GM19099 (cell line): ENCODE results near the gene ALK.

ENCODE experiments used
- POLR2A ChIP-seq: IDR thresholded peaks from 3 replicates; pipeline ENCODE4 v1.6.1; 2011; ENCODE audit warnings: low read depth; ENCODE audit not compliant: insufficient read length; ENCODE audit errors: extremely low read depth

ALK gene

GRCh38 chr2:29293830-29294438, 627.5 kb downstream of the ALK start:
- TF ChIP-seq POLR2A = no peak

DNA sequence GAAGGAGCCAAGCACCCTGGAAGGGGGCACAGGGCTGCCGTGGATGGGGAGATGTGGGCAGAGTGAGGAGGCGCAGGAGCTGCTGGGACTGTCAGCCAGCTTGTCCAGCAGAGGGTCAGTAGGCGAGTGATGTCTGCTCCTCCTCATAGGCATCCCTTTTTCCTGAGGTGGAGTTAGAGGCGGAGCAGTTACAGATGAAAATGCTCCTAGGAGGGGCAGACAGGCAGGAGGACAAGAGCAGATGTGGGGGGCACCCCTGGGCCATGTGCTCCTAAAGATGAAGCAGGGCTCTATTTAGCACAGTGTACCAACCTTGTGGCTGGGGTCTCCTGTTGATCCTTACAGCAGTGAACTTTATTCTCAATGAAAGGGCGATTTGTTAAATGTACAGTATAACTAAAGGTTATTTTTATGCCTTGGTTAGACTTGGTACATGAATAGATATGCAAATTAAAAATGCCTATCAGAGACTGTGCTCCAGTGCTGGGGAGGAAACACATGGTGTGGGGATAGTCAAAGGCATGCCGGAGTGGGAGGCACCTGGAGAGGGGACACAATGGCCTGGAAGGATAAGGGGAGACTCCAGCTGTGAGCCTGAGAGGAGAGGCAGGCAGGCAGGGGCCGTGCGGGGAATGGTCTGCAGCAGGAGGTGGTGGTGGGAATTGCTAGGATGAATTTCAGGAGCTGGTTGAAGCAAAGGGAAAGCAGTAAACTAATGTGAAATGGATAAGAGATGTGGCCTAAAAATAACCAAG, 630.9 kb downstream of the ALK start:
- TF ChIP-seq POLR2A = no peak

DNA sequence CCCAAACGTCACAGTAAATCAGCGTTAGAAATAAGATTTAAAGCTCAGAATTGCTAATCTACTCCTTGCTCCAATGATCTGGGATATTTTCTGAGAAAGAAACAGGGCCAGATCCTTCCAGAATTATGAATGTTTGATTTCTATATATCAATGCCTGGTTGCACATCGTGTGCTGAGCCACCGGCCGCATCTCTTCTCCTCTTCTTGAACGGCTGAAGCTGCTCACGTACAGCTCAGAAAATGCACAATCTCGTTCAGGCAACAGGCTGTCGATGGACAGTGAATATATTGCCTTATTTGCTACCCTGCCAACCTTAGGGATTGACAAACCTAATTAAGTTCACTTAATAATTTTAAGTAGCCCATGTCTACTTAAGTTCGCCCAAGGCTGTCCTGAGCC, 636.7 kb downstream of the ALK start:
- TF ChIP-seq POLR2A = no peak

GRCh38 chr2:29281916-29282247, 639.5 kb downstream of the ALK start:
- TF ChIP-seq POLR2A = no peak

DNA sequence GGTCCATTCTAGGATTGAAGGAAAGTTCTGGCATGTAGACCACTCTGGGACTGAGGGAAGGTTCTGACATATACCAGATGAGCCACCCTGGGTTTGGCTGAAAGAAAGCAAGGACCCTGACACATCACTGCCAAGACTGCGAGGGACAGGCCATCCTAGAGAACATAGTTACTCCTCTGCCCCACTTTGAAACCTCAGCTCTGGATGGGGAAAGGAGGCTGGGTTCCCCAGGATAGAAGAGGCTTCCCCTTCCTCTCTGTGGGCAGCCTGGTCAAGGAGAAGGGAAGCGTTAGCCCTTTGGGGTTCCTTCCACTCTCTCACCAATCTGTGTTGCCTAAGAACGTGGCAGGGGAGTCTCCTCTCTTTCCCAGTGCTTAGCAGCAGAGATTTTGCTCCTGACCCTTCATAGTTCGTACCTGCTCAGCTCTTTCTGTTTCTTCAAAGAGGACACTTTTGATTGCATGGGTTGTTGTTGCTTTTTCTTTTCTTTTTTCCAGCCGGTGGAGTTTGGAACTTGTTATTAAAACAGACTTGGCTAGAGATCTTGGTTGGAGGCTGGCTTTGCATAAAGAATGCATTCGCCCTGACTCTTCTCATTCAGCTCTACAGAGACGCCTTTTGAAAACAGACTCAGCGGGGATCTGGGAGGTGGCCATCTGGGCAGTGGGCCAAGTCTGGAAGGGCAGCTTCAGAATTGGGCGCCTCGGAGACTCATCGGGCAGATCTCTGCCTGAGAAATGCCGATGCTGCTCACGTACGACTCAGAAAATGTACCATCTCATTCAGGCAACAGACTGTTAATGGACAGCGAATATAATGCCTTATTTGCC, 640.1 kb downstream of the ALK start:
- TF ChIP-seq POLR2A = no peak

DNA sequence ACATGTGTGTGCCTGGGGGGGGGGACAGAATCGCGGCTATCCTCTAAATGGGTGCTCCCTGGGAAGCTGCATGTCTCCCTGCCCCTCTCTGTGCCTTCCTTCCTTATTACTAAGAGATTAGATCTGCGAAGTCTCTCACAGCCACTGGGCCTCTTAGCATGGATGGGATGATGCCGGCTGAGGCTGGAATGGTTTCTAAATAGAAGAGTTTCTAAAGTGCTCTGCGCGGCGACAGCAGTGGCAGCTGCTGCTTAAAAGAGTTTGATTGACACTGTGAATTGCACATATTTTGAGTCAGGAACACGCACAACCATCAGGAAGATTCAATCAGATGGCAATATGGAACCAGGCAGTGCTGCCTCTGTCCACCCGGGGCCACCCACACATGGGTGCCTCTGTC, 642.4 kb downstream of the ALK start:
- TF ChIP-seq POLR2A = no peak

- no peak for TF ChIP-seq POLR2A
Observed at GRCh38 chr2:29276151-29276550, 645.2 kb downstream of the ALK start.

- no peak for TF ChIP-seq POLR2A
Observed at GRCh38 chr2:29275186-29275585, 646.2 kb downstream of the ALK start.

DNA sequence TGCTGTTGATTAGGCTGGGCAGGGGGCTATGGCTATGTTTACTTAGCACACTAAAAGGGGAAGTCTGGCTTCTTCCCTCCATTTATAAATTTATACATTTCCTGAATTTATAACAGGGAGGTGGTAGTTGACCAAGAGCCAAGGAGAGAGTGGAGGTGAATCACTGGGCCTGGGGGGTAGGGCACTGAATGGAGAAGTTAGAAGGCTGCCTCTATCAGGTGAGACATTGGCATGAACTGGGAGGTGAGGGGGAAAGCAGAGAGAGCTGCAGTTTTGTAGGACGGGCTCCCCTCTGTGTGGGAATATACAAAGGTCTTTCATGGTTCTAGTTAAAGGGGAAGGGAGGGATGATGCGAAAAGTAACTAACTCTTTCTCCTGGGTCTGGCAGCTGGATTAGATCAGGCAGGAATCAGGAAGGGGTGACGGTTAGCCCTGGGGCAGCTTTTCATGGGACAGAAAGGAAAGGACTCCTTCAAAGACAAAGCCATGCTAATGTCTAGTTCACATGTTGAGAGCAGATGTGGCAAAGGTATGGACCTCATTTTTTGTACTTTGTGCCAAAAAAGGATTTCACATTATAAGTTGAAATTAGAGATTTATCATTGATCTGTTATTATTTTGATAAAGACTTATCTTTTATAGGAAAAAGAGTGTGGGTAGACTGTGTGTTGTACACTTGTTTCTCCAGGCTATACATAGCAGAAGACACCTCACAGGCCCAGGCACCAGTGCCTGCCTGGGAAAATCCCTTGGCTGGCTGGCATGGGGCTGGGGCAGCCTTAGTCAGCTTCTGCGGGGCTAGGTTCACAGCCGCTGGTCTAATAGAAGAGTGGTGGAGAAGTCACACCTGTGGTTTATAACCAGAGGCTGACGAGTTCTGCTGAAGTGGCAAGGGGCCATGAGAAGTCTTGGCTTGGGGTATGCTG, 647.4 kb downstream of the ALK start:
- TF ChIP-seq POLR2A = no peak

DNA sequence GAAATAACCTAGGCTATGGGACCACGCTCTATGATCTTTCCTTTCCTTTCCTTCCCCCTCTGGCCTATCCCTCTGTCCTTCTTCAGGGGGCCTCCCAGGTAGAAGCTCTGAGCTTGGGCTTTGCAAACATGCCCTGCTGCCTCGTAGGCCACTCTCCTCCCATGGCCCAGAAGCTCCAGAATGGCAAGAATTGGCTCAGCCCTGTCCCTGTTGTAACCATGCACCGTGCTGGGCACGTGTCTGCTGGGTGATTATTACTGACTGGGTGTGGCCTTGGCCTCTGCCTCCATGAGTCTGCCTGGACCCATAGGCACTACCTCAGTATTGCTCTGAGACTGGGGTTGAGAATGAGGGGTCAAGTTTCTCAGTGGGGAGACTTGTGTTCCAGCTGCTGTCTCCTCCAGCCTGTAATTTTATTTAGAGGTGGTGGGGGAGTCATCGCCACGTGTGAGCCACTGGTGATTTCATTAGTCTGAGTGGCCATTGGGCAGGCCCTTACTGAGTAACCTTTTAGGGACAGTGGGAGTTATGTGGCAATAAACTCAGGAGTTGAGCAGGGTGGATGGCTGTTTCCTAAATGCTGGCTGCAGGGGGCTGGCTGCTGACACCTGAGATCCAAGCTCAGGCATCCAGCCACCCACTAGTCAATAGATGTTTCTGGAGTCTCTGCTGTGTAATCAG, 648.2 kb downstream of the ALK start:
- no peak for TF ChIP-seq POLR2A

DNA sequence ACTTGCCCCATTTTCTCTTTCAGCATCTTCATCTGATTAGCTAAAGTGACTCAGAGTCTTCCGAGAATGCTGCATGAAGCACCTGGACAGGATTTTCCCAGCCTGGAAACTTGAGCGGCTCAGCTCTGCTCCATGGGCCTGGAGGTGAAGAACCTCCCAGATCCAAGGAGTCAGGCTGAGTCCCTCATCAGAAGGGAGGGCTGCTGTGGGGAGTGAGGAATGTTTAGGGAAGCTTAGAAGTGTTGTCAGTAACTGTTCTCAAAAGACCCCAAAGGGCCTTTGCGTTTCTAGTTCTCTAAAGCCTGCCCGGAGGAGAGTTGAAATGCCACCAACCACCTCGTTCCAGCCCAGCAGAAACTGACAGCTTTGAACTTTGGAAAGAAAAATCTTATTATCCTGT, 649.1 kb downstream of the ALK start:
- TF ChIP-seq POLR2A = no peak

DNA sequence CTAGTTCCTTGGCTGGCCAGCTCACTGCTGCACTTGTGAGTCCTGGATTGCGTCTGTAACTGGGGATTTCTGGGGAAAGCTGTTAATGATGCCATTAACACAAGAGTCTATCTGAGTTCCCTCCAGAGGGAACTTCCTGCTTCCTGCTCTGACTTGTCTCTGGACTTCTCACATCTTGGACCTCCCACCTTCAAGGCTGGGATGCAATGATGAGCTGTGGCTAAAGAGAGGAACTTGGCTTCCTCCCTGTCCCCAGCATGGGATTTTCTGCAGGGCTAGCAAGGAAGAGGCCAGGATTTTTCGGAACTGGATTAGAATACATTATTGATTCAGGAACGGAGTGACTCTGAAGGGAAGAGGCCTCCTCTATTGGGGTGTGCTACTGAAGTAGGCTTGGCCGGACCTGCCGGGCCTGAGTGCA, 650.7 kb downstream of the ALK start:
- no peak for TF ChIP-seq POLR2A

DNA sequence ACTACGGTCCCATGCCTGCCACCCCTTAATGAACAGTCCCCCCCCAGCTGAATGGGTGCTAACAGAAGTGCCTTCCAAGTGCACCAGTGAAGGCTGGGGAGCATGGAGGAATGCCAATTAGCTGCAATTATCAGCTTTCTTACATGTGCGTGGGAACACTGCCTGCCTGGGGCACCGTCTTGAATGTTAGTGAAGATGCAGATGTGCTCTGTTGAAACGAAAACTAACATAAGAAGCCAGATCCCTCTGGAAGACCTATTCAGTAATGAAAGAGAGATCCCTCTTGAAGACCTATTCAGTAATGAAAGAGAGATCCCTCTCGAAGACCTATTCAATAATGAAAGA, 651.6 kb downstream of the ALK start:
- no peak for TF ChIP-seq POLR2A

DNA sequence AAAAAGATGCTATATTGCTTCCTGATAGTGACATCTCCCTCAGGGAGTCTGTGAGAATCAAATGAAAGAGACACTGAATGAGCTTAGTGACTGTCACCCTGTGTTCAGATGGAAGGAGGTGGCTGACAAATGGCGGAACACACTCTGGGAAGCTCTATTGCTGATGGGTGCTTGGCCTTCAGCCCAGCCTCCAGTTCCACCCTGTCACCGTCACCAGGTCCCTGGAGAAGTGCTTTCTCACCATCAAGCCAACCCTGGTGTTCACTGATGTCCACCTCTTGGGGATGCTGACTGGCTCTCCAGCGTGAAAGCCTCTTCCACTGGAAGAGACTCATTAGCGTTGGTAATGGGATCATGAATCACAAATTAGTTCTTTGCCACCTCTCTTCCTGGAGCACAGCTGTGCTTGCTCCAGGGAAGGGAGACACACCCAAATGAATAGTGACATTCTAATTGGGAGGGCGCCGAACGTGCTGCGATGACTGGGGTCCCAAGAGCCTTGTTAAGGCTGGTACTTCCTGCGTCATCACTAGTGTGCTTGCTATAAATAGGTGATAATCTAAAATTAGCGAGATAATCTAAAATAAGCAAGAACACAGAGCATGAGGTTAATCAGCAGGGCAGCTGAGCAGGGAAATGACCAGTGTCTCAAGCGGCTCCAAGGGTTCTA, 652.2 kb downstream of the ALK start:
- TF ChIP-seq POLR2A = no peak
